ENCODE measurements around the gene RALY.
"Not testable (repeated sequence)": the region's sequence is repeated elsewhere in the genome, so short reads cannot be mapped to it uniquely, and the experiment has no call there.

Gene RALY

GRCh38 chr20:34024723-34025351 is 31.1 kb downstream of the RALY start:
- Histone ChIP-seq H4K20me1 (ENCODE audit: insufficient read depth, low read length, poor library complexity, severe bottlenecking) (peaks cover 88% of the 10 kb centered on the region), H3K9ac (ENCODE audit: low read depth, low read length, poor library complexity, severe bottlenecking) (no peak overlapping the region)

GRCh38 chr20:34028013-34028412 is 34.3 kb downstream of the RALY start:
- H3K4me1 ChIP-seq (ENCODE audit: insufficient read depth, low read length, poor library complexity, severe bottlenecking); H3F3A ChIP-seq (ENCODE audit: low read depth); H3K4me2 ChIP-seq (ENCODE audit: low read depth, low read length, poor library complexity, severe bottlenecking): not testable (repeated sequence)

More at GRCh38 chr20:34024723-34025351, 31.1 kb downstream of the RALY start:
- no peak for TF ChIP-seq CTCF (conservative IDR thresholded peaks at IDR 0.05; ENCODE audit: low read length)
- TF ChIP-seq EZH2phosphoT487 (IDR thresholded peaks at IDR 0.05; ENCODE audit: borderline replicate concordance): no peak
- H3F3A ChIP-seq (ENCODE audit: low read depth): no peaks in the 10 kb centered on the region
- H3K4me2 ChIP-seq (ENCODE audit: low read depth, low read length, poor library complexity, severe bottlenecking): no peak overlapping the region
- H3K79me2 ChIP-seq (ENCODE audit: insufficient read depth, low read length): peaks cover 90% of the 10 kb centered on the region
- no peak overlapping the region for H3K4me3 ChIP-seq (ENCODE audit: low read length, poor library complexity, severe bottlenecking)
- no peaks in the 10 kb centered on the region for H3K4me1 ChIP-seq (ENCODE audit: insufficient read depth, low read length, poor library complexity, severe bottlenecking)
- no peak overlapping the region for H2AFZ ChIP-seq (ENCODE audit: low read length)
- peaks cover 7% of the 10 kb centered on the region; the same call in 1 of the 2 replicates for H3K36me3 ChIP-seq (ENCODE audit: insufficient read depth, low read length)
- H3K9me3 ChIP-seq (ENCODE audit: insufficient read depth, low read depth, low read length): no peaks in the 10 kb centered on the region
- no peaks in the 10 kb centered on the region for H3K9me2 ChIP-seq (replicated peaks; ENCODE audit: low read depth, low read length)
- H3K27me3 ChIP-seq (ENCODE audit: insufficient read depth, low read length, poor library complexity, severe bottlenecking): no peaks in the 10 kb centered on the region

DNA sequence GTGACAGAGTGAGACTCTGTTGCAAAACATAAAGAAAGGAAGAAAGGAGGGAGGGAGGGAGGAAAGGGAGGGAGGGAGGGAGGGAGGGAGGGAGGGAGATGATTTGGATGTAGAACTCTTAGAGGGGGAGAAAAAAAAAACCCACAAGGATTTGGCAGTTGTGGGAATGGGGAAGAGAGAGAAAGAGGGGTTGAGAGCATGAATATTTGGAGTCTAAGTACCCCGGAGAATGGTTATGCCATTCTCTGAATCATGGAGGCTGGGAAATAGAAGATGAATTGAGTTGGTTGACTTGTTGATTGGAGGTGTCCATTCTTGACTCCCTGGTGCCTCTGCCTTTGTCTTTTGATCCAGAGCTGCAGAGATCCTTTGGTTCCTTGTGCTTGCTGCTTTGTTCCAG is 35.7 kb downstream of the RALY start:
- Histone ChIP-seq H3K9me3 (ENCODE audit: insufficient read depth, low read depth, low read length) (no peaks in the 10 kb centered on the region), H3K79me2 (ENCODE audit: insufficient read depth, low read length) (peaks cover 90% of the 10 kb centered on the region), H3K27me3 (ENCODE audit: insufficient read depth, low read length, poor library complexity, severe bottlenecking) (no peaks in the 10 kb centered on the region), H3F3A (ENCODE audit: low read depth) (no peaks in the 10 kb centered on the region), H3K4me1 (ENCODE audit: insufficient read depth, low read length, poor library complexity, severe bottlenecking) (no peaks in the 10 kb centered on the region), H2AFZ (ENCODE audit: low read length) (no peak overlapping the region), H3K4me3 (ENCODE audit: low read length, poor library complexity, severe bottlenecking) (no peak overlapping the region), H3K9me2 (replicated peaks; ENCODE audit: low read depth, low read length) (no peaks in the 10 kb centered on the region), H3K36me3 (ENCODE audit: insufficient read depth, low read length) (peaks cover 33% of the 10 kb centered on the region), H3K4me2 (ENCODE audit: low read depth, low read length, poor library complexity, severe bottlenecking) (no peak overlapping the region), H3K9ac (ENCODE audit: low read depth, low read length, poor library complexity, severe bottlenecking) (no peak overlapping the region), H4K20me1 (ENCODE audit: insufficient read depth, low read length, poor library complexity, severe bottlenecking) (peaks cover 76% of the 10 kb centered on the region)
- TF ChIP-seq CTCF (conservative IDR thresholded peaks at IDR 0.05; ENCODE audit: low read length): no peak
- no peak for TF ChIP-seq EZH2phosphoT487 (IDR thresholded peaks at IDR 0.05; ENCODE audit: borderline replicate concordance)

More at GRCh38 chr20:34028013-34028412, 34.3 kb downstream of the RALY start:
- Histone ChIP-seq H3K79me2 (ENCODE audit: insufficient read depth, low read length) (peaks cover 91% of the 10 kb centered on the region), H4K20me1 (ENCODE audit: insufficient read depth, low read length, poor library complexity, severe bottlenecking) (peaks cover 82% of the 10 kb centered on the region), H3K36me3 (ENCODE audit: insufficient read depth, low read length) (peaks cover 21% of the 10 kb centered on the region; the same call in 1 of the 2 replicates)
- H3K9me2 ChIP-seq (replicated peaks; ENCODE audit: low read depth, low read length); H3K27me3 ChIP-seq (ENCODE audit: insufficient read depth, low read length, poor library complexity, severe bottlenecking); H3K4me3 ChIP-seq (ENCODE audit: low read length, poor library complexity, severe bottlenecking); H2AFZ ChIP-seq (ENCODE audit: low read length); H3K9ac ChIP-seq (ENCODE audit: low read depth, low read length, poor library complexity, severe bottlenecking); H3K9me3 ChIP-seq (ENCODE audit: insufficient read depth, low read depth, low read length): not testable (repeated sequence)

DNA sequence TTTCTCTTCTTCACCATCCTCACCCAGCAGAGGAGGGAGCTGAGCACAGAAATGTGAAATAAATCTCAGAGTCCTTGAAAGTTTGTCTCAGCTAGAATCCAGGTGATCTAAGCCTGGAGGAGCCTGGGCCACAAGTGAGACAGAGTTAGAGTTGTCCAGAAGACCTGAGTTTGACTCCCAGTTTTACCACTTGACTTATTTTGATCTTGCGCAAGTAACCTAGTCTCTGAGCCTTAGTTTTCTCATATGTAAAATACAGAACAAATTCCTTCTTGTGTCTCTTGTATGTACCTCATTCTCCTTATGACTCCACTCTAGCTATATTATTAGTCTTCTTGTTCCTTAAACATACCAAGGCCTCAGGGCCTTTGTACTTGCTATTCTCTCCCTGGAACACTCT is 36.7 kb downstream of the RALY start:
- Histone ChIP-seq H3K79me2 (ENCODE audit: insufficient read depth, low read length) (peaks cover 82% of the 10 kb centered on the region), H3K36me3 (ENCODE audit: insufficient read depth, low read length) (peaks cover 37% of the 10 kb centered on the region), H2AFZ (ENCODE audit: low read length) (no peak overlapping the region), H3K9me2 (replicated peaks; ENCODE audit: low read depth, low read length) (no peaks in the 10 kb centered on the region), H3F3A (ENCODE audit: low read depth) (no peaks in the 10 kb centered on the region), H3K4me1 (ENCODE audit: insufficient read depth, low read length, poor library complexity, severe bottlenecking) (no peaks in the 10 kb centered on the region), H3K9me3 (ENCODE audit: insufficient read depth, low read depth, low read length) (no peaks in the 10 kb centered on the region), H3K4me3 (ENCODE audit: low read length, poor library complexity, severe bottlenecking) (no peak overlapping the region), H3K9ac (ENCODE audit: low read depth, low read length, poor library complexity, severe bottlenecking) (no peak overlapping the region), H3K4me2 (ENCODE audit: low read depth, low read length, poor library complexity, severe bottlenecking) (no peak overlapping the region), H4K20me1 (ENCODE audit: insufficient read depth, low read length, poor library complexity, severe bottlenecking) (peaks cover 66% of the 10 kb centered on the region), H3K27me3 (ENCODE audit: insufficient read depth, low read length, poor library complexity, severe bottlenecking) (no peaks in the 10 kb centered on the region)
- TF ChIP-seq CTCF (conservative IDR thresholded peaks at IDR 0.05; ENCODE audit: low read length) (no peak), EZH2phosphoT487 (IDR thresholded peaks at IDR 0.05; ENCODE audit: borderline replicate concordance) (no peak)

Data from Loucy (cell line).